Type B pancreatic cell (in vitro differentiated cells): ENCODE measurements around the gene ATP6V1G2. TPM values are rescaled to one million over a fixed set of nuclear protein-coding genes. Genes with fewer than 3 reads are reported as not detected.
"Not testable (repeated sequence)": the region's sequence is repeated elsewhere in the genome, so short reads cannot be mapped to it uniquely, and the experiment has no call there.

Experiments
- DNase-seq: peaks from one replicate; pipeline ENCODE4 v3.0.0; 2021; ENCODE audit warnings: mixed read lengths; ENCODE audit not compliant: unreplicated experiment; ENCODE audit errors: extremely low spot score
- H3K27ac Mint-ChIP-seq: 2 replicates; pipeline ENCODE4 v1.8.0; 2021; ENCODE audit warnings: mild to moderate bottlenecking, mixed read lengths
- H3K27me3 Mint-ChIP-seq: 2 replicates; pipeline ENCODE4 v1.8.0; 2021; ENCODE audit warnings: mixed read lengths
- H3K36me3 Mint-ChIP-seq: 2 replicates; pipeline ENCODE4 v1.8.0; 2021; ENCODE audit warnings: mixed read lengths
- H3K4me1 Mint-ChIP-seq: one replicate; pipeline ENCODE4 v1.8.0; 2021; ENCODE audit warnings: mixed read lengths; ENCODE audit not compliant: unreplicated experiment
- H3K4me3 Mint-ChIP-seq: 2 replicates; pipeline ENCODE4 v1.8.0; 2021; ENCODE audit warnings: mild to moderate bottlenecking, mixed read lengths
- H3K9me3 Mint-ChIP-seq: 2 replicates; pipeline ENCODE4 v1.8.0; 2021; ENCODE audit warnings: mixed read lengths
- total RNA-seq: library from RNA; stranded (reverse); gene quantifications from 2 replicates; pipeline ENCODE4 v1.2.1, GENCODE V29; 2021; ENCODE audit warnings: low replicate concordance
- TF ChIP-seq, protein P1 (sequence below): fragments of 200-600 bp; sonication (generic); conservative IDR thresholded peaks from 2 replicates; pipeline ENCODE4 v1.5.0; 2021; ENCODE audit warnings: antibody characterized with exemption, mild to moderate bottlenecking

ATP6V1G2 gene
- total RNA-seq, 1 donor from 2014 or later = 5.9 TPM

DNA sequence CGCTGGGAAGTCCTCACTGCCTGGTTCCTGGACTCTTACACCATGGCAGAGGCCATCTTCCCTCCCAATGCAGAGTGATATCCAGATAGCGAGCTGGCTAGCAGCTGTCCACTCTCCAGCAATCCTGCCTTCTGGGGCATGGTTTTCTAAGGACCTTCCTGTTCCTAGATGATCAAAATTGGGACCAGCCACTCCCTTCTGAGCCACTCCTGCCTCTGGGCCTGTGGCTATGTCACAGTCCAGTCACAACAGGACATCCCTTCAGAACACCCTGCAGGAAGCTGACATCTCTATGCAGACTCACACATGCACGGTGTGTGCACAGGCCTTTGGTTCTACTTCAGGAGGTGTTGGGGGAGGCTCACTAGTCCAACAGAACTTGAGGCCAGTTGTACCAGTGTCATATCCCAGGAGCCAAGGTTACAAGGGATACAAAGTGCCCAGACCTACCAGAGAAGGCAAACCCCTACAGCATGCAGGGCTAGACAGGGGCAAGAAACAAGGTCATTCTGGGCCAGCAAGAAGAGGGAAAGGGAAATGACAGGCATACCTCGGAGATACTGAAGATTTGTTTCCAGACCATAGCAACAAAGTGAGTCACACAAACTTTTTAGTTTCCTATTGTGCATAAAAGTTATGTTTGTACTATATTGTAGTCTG is 20.3 kb downstream of the ATP6V1G2 start:
- H3K9me3 Mint-ChIP-seq = no peaks in the 10 kb centered on the region
- no peak for DNase-seq
- TF ChIP-seq, protein P1, sequence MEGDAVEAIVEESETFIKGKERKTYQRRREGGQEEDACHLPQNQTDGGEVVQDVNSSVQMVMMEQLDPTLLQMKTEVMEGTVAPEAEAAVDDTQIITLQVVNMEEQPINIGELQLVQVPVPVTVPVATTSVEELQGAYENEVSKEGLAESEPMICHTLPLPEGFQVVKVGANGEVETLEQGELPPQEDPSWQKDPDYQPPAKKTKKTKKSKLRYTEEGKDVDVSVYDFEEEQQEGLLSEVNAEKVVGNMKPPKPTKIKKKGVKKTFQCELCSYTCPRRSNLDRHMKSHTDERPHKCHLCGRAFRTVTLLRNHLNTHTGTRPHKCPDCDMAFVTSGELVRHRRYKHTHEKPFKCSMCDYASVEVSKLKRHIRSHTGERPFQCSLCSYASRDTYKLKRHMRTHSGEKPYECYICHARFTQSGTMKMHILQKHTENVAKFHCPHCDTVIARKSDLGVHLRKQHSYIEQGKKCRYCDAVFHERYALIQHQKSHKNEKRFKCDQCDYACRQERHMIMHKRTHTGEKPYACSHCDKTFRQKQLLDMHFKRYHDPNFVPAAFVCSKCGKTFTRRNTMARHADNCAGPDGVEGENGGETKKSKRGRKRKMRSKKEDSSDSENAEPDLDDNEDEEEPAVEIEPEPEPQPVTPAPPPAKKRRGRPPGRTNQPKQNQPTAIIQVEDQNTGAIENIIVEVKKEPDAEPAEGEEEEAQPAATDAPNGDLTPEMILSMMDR = no peak
- H3K27me3 Mint-ChIP-seq = peaks cover 13% of the 10 kb centered on the region
- H3K27ac Mint-ChIP-seq = no peak overlapping the region
- no peak overlapping the region for H3K4me3 Mint-ChIP-seq
- H3K4me1 Mint-ChIP-seq = no peaks in the 10 kb centered on the region
- H3K36me3 Mint-ChIP-seq = peaks cover 20% of the 10 kb centered on the region

DNA sequence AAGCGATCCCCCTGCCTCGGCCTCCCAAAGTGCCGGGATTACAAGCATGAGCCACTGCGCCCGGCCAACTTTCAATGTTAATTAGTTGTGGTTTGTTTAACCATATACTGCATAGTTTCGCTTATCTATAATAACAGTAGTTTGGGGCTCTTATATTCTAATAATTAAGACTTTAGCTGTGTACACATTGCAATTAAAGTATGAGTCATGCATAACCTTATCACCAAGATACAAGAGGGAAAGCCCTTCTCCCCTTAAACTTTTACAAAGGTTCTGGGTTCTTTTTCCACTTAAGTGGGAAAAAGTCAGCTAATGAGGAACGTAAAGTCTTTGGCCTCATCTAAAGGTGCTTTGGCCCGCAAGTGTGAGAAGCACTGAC is 20.9 kb downstream of the ATP6V1G2 start:
- peaks cover 16% of the 10 kb centered on the region for H3K36me3 Mint-ChIP-seq
- H3K4me3 Mint-ChIP-seq = no peak overlapping the region
- H3K4me1 Mint-ChIP-seq = no peaks in the 10 kb centered on the region

DNA sequence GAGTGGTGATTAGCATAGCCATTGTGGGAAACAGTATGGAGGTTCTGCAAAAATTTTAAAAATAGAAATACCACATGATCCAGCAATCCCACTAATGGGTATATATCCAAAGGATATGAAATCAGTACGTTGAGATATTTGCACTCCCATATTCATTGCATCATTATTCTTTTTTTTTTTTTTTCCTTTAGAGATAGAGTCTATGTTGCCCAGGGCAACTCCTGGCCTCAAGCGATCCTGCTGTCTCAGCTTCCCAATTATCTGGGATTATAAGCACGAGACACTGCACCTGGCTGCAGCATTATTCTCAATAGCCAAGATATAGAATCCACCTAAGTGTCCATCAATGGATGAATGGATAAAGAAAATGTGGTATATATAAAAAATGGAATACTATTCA is 24.6 kb downstream of the ATP6V1G2 start:
- TF ChIP-seq, protein P1 = no peak
- H3K4me1 Mint-ChIP-seq = no peaks in the 10 kb centered on the region
- H3K27me3 Mint-ChIP-seq = peaks cover 28% of the 10 kb centered on the region
- no peaks in the 10 kb centered on the region for H3K9me3 Mint-ChIP-seq
- H3K27ac Mint-ChIP-seq = no peak overlapping the region
- no peak overlapping the region for H3K4me3 Mint-ChIP-seq
- no peaks in the 10 kb centered on the region for H3K36me3 Mint-ChIP-seq
- no peak for DNase-seq

More for the DNA sequence above, 20.9 kb downstream of the ATP6V1G2 start:
- H3K27me3 Mint-ChIP-seq = peaks cover 15% of the 10 kb centered on the region
- no peaks in the 10 kb centered on the region for H3K9me3 Mint-ChIP-seq
- TF ChIP-seq, protein P1 = no peak
- no peak overlapping the region for H3K27ac Mint-ChIP-seq
- DNase-seq = no peak

DNA sequence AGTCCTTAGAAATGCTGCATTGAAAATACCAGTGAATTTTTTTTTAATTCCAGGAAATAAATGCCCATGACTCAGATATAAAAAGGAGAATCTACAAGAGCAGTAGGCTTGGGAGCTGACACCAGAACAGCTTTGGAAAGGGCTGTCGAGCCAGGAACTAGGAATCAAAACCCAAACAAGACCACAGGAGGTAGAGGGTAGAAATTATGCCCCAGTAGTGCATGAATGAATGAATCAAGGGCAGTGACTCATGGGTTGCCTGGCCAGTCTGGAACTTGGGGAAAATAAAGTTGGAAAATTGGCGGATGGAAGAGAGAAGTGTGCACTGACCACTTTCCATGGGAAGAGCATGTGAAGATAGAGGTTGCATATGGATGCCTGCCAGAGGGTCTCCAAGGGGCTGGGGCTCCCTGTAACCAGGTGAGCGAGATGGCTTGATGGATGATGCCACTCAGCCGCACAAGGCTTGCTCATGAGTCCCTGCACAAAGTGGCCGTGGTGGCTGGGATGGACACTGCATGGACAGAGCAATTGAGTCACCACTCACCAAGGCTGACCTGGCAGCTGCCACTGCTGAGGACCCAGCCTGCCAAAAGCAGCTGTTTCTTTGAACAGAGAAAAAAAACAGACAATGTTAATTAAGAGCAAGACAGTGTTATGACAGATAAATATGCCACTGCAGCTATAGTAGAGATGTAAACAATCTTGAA is 32.8 kb downstream of the ATP6V1G2 start:
- DNase-seq = no peak
- H3K9me3 Mint-ChIP-seq = no peaks in the 10 kb centered on the region
- no peaks in the 10 kb centered on the region for H3K4me1 Mint-ChIP-seq
- no peaks in the 10 kb centered on the region for H3K36me3 Mint-ChIP-seq
- no peak overlapping the region for H3K4me3 Mint-ChIP-seq
- TF ChIP-seq, protein P1 = no peak
- peaks cover 39% of the 10 kb centered on the region for H3K27me3 Mint-ChIP-seq
- H3K27ac Mint-ChIP-seq = no peak overlapping the region

DNA sequence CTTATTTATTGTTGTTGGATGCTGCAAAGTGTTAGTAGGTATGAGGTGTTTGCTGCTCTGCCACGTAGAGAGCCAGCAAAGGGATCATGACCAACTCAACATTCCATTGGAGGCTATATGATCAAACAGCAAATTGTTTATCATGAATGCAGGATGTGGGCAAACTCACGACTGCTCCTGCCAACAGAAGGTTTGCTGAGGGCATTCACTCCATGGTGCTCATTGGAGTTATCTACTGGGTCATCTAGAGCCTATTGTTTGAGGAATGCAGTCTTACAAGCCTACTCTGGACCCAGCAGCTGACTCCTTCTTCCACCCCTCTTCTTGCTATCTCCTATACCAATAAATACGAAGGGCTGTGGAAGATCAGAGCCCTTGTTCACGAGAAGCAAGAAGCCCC is 36.4 kb downstream of the ATP6V1G2 start:
- Mint-ChIP-seq H3K27ac (no peak overlapping the region), H3K4me1 (no peaks in the 10 kb centered on the region), H3K4me3 (no peak overlapping the region), H3K36me3 (no peaks in the 10 kb centered on the region), H3K27me3 (peaks cover 43% of the 10 kb centered on the region), H3K9me3 (no peaks in the 10 kb centered on the region)
- TF ChIP-seq, protein P1 = no peak
- no peak for DNase-seq

DNA sequence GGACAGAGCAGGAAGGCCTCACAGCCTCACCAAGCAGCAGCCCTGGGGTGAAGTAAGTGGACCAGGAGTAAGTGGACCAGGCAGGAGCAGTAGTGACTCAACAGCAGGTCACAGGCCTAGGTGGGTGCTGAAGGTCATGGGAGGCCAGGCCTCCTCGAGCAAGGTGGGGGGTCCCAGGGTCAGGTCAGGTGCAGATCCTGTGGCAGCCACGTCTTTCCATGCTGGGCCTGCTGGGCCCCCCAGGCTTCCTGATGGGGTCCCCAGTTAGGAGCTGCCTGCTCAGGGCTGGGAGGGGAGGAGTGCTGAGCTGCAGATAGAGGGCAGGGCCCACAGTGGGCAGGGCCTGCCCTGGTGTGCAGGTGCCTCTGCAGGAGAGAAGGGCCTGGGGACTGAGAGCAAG is 37.4 kb downstream of the ATP6V1G2 start:
- not testable (repeated sequence) for H3K4me1 Mint-ChIP-seq

More for the DNA sequence above, 37.4 kb downstream of the ATP6V1G2 start:
- H3K27me3 Mint-ChIP-seq = peaks cover 43% of the 10 kb centered on the region
- not testable (repeated sequence) for H3K4me3 Mint-ChIP-seq, DNase-seq, H3K36me3 Mint-ChIP-seq, H3K9me3 Mint-ChIP-seq, H3K27ac Mint-ChIP-seq
